Measurements from ENCODE around the gene LRMDA.

DNA sequence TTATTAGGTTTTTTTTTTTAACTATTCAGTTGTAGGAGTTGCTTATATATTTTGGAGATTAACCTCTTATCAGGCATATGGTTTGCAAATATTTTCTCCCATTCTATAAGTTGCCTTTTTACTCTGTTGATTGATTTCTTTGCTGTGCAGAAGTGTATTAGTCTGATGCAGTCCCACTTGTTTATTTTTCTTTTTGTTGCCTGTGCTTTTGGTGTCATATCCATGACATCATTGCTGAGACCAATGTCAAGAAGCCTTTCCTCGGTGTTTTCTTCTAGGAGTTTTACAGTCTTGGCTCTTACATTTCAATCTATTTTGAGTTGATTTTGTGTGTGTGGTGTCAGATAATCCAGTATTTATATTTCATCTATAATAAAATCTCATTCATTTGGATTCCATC, 155.4 kb downstream of the LRMDA start:
- TF ChIP-seq, protein P1, sequence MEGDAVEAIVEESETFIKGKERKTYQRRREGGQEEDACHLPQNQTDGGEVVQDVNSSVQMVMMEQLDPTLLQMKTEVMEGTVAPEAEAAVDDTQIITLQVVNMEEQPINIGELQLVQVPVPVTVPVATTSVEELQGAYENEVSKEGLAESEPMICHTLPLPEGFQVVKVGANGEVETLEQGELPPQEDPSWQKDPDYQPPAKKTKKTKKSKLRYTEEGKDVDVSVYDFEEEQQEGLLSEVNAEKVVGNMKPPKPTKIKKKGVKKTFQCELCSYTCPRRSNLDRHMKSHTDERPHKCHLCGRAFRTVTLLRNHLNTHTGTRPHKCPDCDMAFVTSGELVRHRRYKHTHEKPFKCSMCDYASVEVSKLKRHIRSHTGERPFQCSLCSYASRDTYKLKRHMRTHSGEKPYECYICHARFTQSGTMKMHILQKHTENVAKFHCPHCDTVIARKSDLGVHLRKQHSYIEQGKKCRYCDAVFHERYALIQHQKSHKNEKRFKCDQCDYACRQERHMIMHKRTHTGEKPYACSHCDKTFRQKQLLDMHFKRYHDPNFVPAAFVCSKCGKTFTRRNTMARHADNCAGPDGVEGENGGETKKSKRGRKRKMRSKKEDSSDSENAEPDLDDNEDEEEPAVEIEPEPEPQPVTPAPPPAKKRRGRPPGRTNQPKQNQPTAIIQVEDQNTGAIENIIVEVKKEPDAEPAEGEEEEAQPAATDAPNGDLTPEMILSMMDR (IDR thresholded peaks at IDR 0.05), result no peak
- no peak for TF ChIP-seq POLR2A (IDR thresholded peaks at IDR 0.05)
